ENCODE measurements around the gene AGBL4. TPM values are rescaled to one million over a fixed set of nuclear protein-coding genes. Genes with fewer than 3 reads are reported as not detected.

Gene AGBL4
- total and polyA plus RNA-seq, 2 experiments from 2014 or later: not detected

- no peak overlapping the region for H3K4me3 ChIP-seq
- no peaks in the 10 kb centered on the region for H3K4me1 ChIP-seq (ENCODE audit: low read depth)
- no peak overlapping the region for H3K27ac ChIP-seq
- no peaks in the 10 kb centered on the region for H3K27me3 ChIP-seq
- H3K9me3 ChIP-seq (ENCODE audit: low read depth): no peaks in the 10 kb centered on the region
- no peak for TF ChIP-seq CTCF (IDR thresholded peaks at IDR 0.05; ENCODE audit: low read depth, low read length)
- DNase-seq (ENCODE audit: low read depth in 1 of 2, low spot score in 1 of 2): no peak
- H3K36me3 ChIP-seq: peaks cover 16% of the 10 kb centered on the region
These were observed 1283.1 kb downstream of the AGBL4 start for GRCh38 chr1:48740621-48741020.

GRCh38 chr1:48739091-48739490 is 1284.7 kb downstream of the AGBL4 start:
- DNase-seq (ENCODE audit: low read depth in 1 of 2, low spot score in 1 of 2): no peak
- TF ChIP-seq CTCF (IDR thresholded peaks at IDR 0.05; ENCODE audit: low read depth, low read length): no peak
- no peak overlapping the region for H3K4me3 ChIP-seq
- H3K27me3 ChIP-seq: no peaks in the 10 kb centered on the region
- no peak overlapping the region for H3K27ac ChIP-seq
- no peaks in the 10 kb centered on the region for H3K4me1 ChIP-seq (ENCODE audit: low read depth)
- peaks cover 23% of the 10 kb centered on the region for H3K36me3 ChIP-seq
- no peaks in the 10 kb centered on the region for H3K9me3 ChIP-seq (ENCODE audit: low read depth)

- H3K27ac ChIP-seq: no peak overlapping the region
- H3K36me3 ChIP-seq: peaks cover 23% of the 10 kb centered on the region
- TF ChIP-seq CTCF (IDR thresholded peaks at IDR 0.05; ENCODE audit: low read depth, low read length): no peak
- H3K4me1 ChIP-seq (ENCODE audit: low read depth): no peaks in the 10 kb centered on the region
- H3K4me3 ChIP-seq: no peak overlapping the region
- H3K9me3 ChIP-seq (ENCODE audit: low read depth): no peaks in the 10 kb centered on the region
- H3K27me3 ChIP-seq: no peaks in the 10 kb centered on the region
- no peak for DNase-seq (ENCODE audit: low read depth in 1 of 2, low spot score in 1 of 2)
These were observed 1285.4 kb downstream of the AGBL4 start for GRCh38 chr1:48738356-48738755.

- TF ChIP-seq CTCF (IDR thresholded peaks at IDR 0.05; ENCODE audit: low read depth, low read length): no peak
- H3K27ac ChIP-seq: no peak overlapping the region
- peaks cover 13% of the 10 kb centered on the region for H3K36me3 ChIP-seq
These were observed 1288.0 kb downstream of the AGBL4 start for GRCh38 chr1:48735796-48736195.

GRCh38 chr1:48730164-48730910 is 1293.4 kb downstream of the AGBL4 start:
- H3K4me3 ChIP-seq: no peak overlapping the region
- TF ChIP-seq CTCF (IDR thresholded peaks at IDR 0.05; ENCODE audit: low read depth, low read length): no peak
- no peak overlapping the region for H3K27ac ChIP-seq
- no peaks in the 10 kb centered on the region for H3K4me1 ChIP-seq (ENCODE audit: low read depth)
- DNase-seq (ENCODE audit: low read depth in 1 of 2, low spot score in 1 of 2): no peak
- H3K9me3 ChIP-seq (ENCODE audit: low read depth): no peaks in the 10 kb centered on the region
- no peaks in the 10 kb centered on the region for H3K27me3 ChIP-seq
- peaks cover 6% of the 10 kb centered on the region for H3K36me3 ChIP-seq

More at GRCh38 chr1:48735796-48736195, 1288.0 kb downstream of the AGBL4 start:
- H3K27me3 ChIP-seq: no peaks in the 10 kb centered on the region
- no peaks in the 10 kb centered on the region for H3K9me3 ChIP-seq (ENCODE audit: low read depth)
- DNase-seq (ENCODE audit: low read depth in 1 of 2, low spot score in 1 of 2): no peak
- H3K4me3 ChIP-seq: no peak overlapping the region
- H3K4me1 ChIP-seq (ENCODE audit: low read depth): no peaks in the 10 kb centered on the region

Data from cardiac muscle cell (in vitro differentiated cells and primary cell).